SKM-1 (cell line): ENCODE data around the gene KAT14.
"Not testable (repeated sequence)": the region's sequence is repeated elsewhere in the genome, so short reads cannot be mapped to it uniquely, and the experiment has no call there.

ENCODE experiments used
- DNase-seq: peaks from one replicate; lab custom pipeline; 2025; ENCODE audit not compliant: unreplicated experiment; lab: John Stamatoyannopoulos, UW

The KAT14 gene

DNA sequence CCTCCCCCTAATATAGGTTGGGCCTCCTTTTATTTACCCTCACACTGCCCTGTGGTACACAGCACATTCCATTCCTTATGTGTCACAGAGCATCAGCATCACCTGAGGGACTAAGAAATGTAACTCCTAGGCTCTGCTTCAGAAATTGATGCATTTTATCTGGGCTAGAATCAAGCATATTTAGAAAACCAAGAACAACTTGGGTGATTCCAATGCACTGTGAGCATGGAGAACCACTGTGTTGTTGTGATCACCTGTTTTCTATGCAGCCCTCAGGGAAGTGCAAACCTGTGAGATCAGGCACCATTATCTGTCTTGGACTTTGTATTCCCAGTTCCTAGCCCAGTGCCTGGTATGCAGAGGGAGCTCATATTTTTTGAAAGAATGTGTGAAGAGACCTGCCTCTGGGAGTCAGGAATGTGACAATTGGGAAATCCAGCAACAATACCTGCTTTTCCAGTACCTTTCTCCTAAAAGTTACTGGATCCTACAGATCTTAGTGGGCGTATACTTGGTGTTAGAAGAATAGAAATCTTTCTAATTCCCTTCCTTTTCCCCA lies 7.0 kb downstream of the KAT14 start:
- DNase-seq, result no peak

DNA sequence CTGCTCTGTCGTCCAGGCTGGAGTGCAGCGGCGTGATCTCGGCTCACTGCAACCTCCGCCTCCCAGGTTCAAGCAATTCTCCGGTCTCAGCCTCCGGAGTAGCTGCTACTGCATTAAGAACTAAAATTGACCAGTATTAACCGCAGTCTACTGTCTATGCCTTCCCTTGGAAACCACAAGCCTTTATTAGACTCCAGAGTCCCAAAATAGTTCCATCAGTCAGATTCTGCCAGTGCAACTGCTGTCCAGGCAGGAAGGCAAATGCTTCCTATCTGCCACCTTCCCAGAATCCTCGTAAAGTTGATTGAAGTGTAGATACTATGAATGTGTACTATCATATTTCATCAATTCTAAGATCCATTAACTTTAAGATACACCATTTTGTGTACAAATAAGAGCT lies 16.7 kb downstream of the KAT14 start:
- no peak for DNase-seq

DNA sequence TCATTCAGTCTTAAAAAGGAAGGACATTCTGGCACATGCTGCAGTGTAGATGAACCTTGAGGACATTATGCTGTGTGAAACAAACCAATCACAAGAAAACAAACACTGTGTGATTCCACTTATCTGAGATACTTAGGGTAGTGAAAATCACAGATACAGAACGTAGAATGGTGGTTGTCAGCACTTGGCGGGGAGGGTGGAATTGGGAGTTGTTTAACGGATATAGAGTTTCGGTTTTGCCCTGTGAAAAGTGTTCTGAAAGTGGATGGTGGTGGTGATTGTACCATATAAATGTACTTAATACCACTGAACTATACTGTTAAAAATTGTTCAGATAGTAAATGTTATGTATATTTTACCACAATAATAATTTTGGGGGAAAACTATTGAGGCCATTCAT lies 18.4 kb downstream of the KAT14 start:
- DNase-seq, result no peak

DNA sequence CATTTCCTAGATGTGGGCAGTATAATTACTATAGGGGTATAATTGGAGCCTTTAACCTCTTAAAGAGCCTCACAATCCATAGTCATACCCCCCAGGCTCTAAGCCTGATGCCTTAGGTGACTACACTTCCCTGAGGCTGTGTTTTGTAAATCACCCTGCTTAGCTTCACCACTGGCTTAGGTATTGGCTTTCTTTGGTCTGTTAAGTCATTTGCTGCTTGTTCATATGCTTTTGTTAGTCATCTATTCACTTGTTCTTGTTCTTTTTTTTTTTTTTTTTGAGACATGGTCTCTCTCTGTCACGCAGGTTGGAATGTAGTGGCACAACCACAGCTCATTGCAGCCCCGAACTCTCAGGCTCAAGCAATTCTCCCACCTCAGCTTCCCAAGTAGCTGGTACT lies 26.7 kb downstream of the KAT14 start:
- no peak for DNase-seq

DNA sequence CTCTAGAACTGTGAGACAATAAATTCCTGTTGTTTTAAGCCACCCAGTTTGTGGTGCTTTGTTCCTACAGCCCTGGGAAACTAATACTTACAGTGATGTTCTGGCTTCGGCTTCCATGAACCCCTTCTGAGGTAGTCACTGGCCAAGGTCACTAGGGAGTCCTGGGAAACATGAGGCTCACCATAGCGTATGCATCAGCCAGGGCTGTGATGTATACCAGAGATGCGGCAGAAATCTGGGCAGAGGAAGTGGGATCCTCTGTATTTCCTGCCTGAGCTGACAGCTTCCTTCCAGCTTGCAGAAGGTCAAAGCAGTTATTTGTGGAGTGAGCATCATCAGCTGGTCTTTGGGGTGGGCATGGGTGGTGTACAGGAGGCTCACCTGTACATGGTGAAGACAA lies 27.9 kb downstream of the KAT14 start:
- DNase-seq, result no peak

DNA sequence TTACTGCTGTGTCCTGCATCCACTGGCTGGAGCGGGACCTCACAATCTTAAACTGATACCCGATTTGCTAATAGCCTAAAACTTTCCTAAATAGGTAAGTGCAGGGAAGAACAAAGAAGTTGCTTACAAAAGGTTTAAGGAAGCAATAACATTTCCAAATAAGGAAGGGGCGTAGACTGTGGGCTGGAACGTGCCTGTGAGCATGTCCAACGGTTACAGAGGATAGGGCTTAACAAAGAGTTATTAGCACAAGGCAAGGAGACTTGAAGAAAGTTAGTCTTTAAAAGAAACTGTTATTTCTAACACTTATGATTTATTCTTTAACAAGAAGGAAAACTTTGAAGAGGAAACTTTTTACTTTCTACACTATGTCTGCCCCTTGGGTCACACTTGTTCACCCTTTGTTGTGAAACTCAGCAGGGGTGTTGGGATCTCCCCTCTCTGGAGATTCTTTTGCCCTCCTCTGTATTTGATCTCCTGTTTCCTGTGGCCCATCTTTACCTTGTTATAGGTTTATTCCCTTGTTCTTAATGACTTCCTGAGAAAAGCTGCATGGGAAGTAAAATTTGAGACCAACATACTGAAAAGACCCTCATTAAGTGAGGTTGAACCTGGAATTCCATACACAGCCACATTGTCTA lies 28.7 kb downstream of the KAT14 start:
- no peak for DNase-seq

DNA sequence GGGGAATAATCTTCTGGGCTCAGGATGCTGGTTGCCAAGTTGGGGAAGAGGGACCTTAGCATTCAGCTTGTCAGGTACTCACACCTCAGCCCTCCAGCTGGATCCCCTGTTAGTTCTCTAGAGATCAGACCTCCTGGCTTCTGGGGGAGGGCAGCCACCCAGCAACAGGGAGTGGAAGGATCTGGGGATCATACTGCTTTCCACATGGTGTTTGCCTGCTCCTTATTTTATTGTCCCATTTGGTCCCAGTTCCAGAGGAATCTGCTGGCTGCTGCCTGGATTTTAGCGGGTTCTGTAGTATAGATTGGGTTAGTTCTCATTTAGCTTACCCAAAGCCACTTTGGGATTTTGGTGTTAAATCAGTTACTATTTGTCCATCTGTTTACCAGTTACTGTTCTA lies 29.3 kb downstream of the KAT14 start:
- no peak for DNase-seq

DNA sequence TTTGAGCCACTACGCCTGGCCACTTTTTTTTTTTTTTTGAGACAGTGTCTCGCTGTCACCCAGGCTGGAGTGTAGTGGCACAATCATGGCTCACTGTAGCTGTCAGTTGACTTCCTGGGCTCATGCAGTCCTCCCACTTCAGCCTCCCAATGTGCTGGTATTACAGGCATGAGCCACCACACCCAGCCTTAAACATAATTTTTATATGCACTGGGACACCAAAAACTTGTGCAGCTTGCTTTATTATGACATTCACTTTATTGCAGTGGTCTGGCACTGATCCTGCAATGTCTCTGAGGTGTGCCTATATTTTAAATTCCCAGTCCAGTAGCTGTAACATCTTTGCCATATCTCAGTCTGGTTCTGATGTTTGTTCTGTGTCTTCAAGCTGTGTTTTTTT lies 34.7 kb downstream of the KAT14 start:
- DNase-seq, result no peak

DNA sequence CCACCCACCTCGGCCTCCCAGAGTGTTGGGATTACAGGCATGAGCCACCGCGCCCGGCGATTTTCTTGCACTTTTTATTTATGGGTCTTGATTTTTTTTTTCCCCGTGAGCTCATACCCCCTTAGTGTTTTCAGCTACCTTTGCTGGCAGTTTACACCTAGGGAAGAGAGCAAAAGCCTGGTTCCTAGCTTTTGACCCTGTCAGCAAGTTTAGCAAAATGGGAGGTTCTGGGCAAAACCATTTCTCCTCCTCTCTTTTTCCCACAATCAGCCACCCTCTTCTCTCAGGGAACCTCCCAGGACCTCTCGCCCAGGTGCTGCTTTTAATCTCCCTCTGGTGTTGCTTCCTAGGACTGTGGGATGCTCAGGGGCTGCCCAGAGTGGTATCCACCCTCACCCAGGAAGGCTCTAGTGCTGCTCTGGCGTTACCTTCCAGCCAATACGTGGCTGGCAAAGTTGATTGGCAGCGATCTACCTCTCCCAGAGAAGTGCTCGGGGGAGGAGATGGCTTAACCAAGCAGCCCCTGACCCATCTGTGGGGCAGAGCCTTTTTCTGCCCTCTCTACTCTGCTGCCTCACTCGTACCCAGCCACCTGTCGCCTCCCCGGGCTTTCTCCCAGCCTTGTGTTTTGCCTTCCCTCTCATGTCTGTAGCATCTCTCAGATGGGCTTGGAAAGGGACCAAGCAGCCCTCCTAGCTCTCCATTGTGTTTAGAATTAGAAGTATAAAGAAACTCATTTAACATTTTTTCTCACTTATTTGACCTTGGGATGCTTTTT lies 37.4 kb downstream of the KAT14 start:
- no peak for DNase-seq

DNA sequence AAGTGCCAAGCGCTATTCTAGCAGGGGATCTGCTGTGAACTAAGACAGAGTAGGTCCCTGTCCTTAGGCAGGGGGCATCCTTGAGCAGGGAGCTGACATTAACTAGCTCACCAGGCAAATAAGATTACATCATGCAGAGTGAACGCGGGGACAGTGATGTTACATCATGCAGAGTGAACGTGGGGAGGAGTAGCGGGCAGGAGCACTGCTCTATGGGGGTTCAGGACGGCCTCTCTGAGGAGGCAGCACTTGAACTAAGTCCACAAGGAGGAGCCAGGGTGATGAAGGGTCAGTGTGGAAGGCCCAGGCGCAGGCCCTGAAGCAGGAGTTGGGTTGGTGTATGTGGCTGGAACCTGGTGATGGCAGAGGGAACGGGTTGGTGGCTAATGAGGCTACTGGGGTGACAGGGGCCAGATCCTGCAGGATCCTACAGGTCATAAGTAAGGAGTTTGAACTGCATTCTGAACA lies 38.7 kb downstream of the KAT14 start:
- no peak for DNase-seq

DNA sequence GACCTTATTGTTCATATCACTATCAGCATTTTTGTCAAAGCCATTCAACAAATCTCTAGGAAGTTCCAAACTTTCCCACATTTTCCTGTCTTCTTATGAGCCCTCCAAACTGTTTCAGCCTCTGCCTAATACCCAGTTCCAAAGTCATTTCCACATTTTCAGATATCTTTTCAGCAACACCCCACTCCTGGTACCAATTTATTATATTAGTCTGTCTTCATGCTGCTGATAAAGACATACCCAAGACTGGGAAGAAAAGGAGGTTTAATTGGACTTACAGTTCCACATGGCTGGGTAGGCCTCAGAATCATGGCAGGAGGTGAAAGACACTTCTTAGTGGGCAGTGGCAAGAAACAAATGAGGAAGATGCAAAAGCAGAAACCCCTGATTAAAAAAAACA lies 42.7 kb downstream of the KAT14 start:
- not testable (repeated sequence) for DNase-seq

DNA sequence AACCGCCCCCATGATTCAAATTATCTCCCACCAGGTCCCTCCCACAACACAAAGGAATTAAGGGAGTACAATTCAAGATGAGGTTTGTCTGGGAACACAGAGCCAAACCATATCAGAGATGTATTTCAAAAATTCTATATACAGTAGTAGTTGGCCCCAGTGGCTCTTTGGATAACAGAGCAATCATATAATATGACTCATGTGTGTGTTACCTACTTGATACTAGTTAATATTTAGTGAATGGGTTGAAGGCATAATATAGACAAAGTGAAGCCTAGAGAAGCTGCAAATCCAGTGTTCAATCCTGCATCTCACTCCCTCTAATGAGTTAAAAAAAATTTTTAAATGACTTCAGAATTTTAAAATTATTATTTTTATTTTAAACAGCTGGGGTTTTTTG lies 43.2 kb downstream of the KAT14 start:
- no peak for DNase-seq

DNA sequence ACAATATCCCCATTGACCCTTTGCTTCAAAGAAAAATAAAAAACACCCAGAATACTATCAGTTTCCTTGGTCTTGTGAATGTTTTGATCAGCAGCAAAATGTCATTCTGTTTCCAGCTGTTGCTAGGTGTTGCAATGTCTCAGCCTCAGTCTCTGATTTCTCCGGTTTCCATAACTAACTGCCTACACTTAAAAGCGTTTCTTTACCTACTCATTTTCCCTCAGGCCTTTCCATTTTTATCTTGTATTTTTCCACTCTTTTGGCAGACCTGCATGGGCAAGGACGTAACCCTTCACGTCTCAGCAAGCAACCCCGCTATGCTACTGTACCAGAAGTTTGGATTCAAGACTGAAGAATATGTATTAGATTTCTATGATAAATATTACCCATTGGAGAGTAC lies 49.4 kb downstream of the KAT14 start:
- no peak for DNase-seq

DNA sequence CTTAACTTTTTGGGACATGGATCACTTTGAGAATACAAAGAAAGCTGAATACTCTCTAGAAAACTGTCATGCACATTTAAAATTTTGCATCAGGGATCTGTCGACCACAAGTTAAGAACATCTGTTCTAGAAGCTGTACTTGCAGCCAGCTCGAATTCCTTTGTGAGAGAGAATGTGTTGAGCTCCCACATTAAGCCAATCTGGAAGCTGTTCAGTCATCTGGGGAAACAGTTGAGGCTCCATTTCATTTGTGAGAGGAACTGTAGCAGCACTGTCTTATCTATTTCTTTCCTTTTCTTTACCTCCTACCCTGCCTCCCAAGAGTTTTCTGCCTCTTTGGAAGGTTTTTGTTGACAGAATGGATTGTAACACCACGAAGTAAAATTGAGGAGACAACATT lies 50.8 kb downstream of the KAT14 start:
- no peak for DNase-seq

DNA sequence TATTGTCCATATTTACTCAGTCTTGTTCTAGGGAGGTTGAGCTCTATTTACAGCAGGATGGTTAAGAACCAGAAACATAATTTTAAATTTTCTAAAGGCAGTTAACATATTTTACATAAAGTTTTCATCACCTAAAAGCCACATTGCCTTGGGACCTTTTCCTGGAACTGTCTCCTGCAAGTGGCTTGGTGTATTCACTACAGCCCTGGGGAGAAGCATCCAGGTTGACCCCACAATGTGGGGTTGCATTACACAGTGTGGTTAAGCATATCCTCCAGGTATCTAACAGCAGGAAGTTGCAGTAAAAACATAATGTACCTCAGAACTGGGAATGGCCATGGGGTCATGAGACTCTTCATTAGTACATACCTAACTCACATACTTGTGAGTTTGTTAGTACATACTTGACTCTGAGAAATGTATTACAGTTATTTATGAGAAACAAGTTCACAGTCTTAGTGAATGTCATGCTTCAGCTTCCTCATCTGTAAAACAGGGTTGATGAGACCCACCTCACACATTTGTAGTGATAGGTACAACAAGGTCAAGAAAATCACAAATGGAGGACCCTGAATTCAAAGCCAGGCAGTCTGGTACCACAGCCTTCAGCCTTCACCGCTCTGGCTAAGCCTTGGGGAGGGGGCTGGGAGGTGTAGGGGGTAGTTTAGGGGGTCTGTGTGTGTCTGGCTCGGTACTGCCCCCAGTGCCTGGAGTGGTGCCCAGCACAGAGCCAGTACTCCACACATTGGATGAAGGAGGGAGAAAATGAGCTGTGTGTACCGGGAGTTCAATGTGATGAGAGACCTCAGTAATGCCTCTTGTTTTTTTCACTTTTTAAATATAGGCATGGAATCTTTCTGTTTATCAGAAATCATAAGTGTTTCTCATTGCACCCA lies 52.9 kb downstream of the KAT14 start:
- no peak for DNase-seq

DNA sequence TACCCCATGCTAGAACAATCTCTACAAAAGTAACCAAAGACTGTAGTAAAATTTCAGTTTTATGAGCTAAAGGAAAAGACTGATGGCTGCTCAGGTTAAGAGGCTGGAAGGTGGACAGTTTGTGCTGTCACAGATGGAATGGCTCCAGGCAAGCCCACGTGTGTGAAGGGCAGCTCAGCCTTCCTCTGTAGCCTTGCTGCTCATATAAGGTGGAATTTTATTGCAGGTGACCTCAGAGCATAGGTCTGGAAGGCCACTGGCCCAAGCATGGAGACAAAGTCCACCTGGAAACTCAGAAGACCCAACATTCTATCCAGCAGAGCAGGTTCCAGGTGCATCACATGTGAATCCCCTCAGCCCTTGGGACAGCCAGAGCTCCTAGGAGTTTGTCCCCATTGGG lies 53.6 kb downstream of the KAT14 start:
- DNase-seq, result no peak

DNA sequence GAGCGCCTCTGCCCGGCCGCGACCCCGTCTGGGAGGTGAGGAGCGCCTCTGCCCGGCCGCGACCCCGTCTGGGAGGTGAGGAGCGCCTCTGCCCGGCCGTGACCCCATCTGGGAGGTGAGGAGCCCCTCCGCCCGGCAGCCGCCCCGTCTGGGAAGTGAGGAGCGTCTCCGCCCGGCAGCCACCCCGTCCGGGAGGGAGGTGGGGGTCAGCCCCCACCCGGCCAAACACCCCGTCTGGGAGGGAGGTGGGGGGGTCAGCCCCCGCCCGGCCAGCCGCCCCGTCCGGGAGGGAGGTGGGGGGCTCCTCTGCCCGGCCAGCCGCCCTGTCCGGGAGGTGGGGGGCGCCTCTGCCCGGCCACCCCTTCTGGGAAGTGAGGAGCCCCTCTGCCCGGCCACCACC lies 56.8 kb downstream of the KAT14 start:
- not testable (repeated sequence) for DNase-seq

DNA sequence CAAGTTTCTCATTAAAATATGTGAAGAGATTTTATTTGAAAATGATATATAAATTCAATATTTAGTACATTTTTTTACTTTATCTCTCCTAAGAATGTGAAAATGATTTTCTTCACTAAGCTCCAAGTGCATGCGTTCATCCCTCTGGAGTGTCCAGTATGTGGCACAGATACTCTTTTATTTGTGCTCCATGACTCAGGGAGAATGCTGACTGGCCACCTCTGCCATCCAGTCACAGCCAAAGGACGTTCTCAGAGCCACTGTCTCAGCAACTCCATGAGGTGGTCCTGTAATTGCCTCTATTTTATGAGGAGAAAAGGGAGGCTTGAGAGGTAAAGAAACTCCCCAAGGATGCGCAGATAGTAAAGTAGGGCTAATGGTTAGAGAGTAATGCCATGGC lies 58.3 kb downstream of the KAT14 start:
- DNase-seq, result no peak

DNA sequence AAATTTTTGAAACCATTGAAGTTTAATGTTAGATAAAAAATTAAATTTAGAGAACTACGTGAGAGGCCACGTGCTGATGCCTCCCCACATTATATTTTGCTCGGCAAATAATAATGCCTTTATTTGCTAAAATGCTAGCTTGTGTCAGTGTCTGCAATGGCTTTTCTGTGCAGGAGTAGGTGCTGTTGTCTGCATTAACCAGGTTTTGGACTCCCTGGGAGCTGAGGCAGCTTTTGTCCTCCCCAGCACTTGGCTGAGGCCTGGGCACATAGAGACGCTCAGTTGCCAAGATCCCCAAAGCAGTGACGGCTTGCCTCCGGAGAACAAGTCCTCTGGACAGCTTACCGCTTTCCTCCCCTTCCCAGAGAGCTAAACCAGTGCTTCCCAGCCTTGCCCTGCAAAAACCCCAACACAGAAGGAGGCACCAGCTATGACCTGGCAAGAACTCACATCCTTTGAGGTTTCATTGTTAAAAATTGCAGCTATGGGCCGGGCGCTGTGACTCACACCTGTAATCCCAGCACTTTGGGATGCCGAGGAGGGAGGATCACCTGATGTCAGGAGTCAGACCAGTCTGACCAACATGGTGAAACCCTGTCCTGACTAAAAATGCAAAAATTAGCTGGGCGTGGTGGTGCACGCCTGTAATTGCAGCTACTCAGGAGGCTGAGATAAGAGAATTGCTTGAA lies 59.9 kb downstream of the KAT14 start:
- no peak for DNase-seq

DNA sequence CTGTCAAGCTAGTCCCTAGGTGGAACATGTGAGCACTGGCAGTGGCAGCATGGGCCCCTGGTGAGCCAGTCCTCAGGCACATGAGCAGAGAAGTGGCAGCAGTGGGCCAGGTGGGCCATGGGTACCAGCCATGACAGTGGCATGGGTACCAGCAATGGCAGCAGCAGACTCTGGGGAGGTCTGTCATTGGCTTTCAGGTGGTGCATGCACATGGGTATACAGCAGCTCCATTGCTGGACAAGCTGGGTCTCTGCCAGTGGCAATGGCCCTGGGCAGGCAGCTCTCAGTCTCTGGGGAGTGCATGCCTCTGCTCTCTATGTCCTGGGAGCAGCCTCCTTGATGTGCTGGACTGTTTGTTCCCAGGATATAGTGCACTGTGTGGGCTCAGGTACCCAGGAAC lies 65.3 kb downstream of the KAT14 start:
- no peak for DNase-seq

DNA sequence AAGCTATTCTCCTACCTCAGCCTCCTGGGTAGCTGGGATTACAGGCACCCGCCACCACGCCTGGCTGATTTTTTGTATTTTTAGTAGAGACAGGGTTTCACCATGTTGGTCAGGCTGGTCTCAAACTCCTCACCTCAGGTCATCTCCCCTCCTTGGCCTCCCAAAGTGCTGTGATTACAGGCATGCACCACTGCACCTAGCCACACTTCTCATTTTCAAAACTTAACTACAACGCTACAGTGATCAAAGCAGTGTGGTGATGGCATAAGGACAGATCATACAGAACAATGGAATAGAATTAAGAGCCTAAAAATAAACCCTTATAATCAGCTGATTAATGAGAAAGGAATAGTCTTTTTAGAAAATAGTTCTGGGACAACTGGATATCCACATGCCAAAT lies 66.0 kb downstream of the KAT14 start:
- not testable (repeated sequence) for DNase-seq
